AG08396 (cell line): ENCODE measurements around the gene ZNF160.
"Not testable (repeated sequence)": the region's sequence is repeated elsewhere in the genome, so short reads cannot be mapped to it uniquely, and the experiment has no call there.

ENCODE experiments used
- DNase-seq: peaks from one replicate; pipeline ENCODE4 v3.0.0; 2012; ENCODE audit warnings: low spot score, mixed read lengths

Gene ZNF160

DNA sequence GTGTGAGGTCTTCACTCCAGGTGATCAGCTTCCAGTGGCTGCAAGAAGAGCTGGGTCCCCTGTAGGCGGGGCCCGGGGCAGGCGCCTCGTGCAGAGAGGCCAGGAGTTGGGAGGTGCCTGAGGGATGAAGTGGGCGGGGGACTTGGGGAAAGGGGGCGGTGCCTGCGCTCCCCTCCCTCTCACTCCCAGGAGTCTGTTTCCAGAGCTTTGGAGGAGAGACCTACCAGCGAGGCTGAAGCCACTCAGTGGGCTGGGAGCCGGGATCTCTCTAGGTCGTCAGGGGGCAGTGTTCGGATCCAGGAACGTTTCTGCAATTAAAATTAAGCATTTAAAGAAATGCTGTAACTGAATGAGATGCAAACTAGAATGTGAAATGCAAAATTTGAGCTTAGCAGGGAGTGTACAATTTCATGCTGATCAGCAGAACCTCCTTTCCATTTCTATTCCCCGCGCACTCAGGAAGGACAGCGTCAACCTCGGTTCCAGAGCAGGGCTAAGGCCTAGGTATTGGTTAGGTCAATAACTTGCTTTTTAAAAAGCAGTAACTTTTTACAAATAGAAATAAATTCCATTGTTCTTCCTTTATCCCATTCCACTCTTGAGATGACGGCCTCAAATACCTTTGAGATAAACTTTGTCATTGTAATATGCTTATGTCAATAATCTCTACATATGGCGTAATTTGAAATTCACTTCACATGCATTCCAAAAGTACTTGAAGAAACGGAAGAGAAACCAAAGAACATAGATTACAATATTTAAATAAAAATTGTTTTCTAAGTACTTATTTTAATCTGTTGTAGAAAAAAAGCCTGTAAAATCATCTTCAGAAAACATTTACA, 11.6 kb downstream of the ZNF160 start:
- DNase-seq, result no peak

DNA sequence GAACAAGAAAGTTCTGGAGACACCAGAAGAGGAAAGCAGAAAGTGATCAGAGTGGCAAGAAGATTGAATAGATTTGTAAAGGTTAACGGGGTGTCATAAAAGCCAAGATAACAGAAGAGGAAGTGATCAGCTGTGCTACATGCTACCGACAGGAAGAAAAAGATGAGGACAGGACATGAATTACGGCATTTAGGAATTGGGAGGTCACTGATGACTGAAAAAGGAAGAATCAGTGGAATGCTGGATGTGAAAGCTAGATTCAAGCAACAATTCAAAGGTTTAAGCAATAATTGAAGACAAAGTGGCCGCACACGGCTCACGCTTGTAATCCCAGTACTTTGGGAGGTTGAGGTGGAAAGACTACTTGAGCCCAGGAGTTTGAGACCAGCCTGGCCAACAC, 15.1 kb downstream of the ZNF160 start:
- DNase-seq, result no peak

DNA sequence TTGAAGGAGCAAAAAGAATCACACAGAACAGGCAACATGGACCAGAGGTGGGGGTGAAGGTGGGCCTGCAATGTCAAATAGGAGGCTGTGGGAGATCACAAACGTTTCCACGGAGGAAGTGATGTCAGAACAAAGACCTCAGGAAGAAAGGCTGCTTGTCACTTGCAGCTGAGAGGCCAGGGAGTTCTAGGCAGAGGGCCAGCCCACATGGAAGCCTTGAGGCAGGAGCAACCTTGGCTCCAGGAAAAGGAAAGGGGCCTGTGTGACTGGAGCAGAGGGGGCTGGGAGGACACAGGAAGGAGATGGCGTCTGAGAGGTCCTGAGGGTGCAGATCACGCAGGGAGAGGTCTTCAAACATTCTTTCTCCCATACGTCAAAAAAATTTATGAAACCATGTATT, 16.3 kb downstream of the ZNF160 start:
- no peak for DNase-seq

DNA sequence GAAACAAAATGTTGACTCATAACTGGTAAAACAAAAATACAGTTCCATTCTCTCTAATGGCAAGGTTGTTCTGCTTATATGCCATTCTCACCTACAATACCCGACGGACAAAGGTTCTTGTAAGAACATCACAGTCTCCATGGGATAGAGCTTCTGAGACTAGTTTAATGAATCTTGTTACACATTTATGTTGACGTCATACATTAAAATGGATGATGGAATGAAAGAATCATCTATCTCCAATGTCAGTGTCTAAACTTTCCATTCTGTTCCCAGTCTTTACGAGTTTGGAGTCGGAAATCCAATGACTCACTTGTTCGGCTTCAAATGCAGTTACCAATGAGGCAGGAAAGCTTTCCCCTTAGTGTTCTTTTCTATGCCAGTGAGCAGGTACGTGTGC, 17.7 kb downstream of the ZNF160 start:
- DNase-seq, result no peak

DNA sequence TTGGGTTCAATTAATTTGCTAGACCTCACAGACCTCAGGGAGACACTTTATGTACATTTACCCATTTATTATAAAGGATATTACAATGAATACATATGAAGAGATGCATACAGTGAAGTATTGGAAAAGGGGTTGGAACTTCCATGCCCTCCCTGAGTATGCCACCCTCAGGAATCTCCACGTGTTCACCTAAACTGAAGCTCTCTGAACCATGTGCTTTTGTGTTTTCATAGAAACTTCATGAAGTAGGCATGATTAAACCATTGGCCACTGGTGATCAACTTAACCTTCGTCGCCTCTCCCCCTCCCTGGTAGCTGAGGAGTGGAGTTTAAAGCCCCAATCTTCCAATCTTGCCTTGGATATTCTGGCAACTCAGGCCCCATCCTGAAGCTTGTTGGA, 20.3 kb downstream of the ZNF160 start:
- DNase-seq, result no peak

DNA sequence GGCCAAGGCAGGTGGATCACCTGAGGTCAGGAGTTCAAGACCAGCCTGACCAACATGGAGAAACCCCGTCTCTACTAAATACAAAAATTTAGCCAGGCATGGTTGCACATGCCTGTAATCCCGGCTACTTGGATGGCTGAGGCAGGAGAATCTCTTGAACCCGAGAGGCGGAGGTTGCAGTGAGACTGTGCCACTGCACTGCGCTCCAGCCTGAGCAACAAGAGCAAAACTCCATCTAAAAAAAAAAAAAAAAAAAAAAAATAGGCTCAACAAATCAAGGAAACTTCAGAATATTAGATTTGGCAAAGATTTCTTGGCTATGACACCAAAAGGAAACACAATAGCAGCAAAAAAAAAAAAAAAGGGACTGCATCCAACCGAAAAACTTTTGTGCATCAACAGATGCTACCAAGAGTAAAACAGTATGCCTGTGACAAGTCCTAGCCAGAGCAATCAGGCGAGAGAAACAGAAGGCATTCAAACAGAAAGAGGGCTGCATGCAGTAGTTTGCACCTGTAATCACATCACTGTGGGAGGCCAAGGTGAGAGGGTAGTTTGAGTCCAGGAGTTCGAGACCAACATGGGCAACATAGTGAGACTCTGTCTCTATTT, 23.8 kb downstream of the ZNF160 start:
- DNase-seq, result no peak

DNA sequence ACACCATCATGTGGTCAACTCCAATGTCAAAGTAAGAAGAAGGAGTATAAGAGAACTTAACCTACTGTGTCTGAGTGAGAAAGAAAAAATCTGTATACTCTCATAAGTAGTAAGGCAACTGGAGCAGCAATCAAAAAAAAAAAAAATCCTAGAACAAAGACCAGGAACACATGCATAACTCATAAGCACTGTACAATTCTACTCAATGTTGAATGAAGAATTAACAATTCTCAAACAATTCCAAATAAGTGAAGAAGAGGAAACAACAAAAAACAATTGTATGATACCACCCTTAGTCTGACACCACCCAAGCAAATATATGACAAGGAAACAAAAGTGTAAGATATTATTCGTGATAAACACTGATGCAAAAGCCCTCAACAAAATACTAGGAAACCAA, 24.6 kb downstream of the ZNF160 start:
- DNase-seq, result no peak

DNA sequence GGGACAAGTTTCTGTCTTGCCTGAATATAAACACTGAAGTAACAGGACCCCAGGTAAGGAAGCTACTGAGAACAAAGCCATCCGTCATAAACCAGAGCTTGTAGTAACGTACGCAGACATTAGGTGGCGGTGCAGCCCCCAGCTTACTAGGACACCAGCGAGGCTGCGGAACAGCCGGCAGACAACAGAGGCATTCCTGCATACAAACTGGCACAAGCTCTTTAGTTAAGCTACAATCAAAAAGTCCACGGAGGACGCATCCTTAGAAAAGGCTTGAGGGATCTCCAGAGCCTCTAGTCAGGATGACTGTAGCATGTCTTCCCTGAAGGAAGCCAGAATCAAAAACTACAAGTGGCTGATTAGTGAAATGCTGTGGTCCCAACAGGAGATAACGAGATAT, 26.2 kb downstream of the ZNF160 start:
- peak; percentile 43 for DNase-seq

DNA sequence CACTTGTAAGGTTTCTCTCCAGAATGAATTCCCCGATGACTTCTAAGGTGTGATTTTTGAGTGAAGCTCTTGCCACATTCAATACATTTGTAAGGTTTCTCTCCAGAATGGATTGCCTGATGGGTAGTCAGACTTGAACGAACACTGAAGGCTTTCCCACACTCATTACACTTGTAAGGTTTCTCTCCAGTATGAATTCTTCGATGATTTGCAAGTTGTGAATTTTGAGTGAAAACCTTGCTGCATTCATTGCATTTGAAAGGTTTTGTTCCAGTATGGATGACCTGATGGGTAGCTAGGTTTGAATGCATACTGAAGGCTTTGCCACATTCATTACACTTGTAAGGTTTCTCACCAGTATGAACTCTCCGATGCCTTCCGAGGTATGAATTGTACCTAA, 34.4 kb downstream of the ZNF160 start:
- no peak for DNase-seq

DNA sequence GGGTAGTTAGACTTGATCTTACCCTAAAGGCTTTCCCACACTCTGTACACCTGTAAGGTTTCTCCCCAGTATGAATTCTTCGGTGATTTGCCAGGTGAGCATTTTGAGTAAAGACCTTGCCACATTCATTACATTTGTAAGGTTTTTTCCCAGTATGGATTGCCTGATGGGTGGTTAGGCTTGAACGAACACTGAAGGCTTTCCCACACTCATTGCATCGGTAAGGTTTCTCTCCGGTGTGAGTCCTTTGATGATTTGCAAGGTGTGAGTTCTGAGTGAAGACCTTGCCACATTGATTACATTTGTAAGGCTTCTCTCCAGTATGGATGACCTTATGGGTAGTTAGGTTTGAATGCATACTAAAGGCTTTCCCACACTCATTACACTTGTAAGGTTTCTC, 35.0 kb downstream of the ZNF160 start:
- no peak for DNase-seq

DNA sequence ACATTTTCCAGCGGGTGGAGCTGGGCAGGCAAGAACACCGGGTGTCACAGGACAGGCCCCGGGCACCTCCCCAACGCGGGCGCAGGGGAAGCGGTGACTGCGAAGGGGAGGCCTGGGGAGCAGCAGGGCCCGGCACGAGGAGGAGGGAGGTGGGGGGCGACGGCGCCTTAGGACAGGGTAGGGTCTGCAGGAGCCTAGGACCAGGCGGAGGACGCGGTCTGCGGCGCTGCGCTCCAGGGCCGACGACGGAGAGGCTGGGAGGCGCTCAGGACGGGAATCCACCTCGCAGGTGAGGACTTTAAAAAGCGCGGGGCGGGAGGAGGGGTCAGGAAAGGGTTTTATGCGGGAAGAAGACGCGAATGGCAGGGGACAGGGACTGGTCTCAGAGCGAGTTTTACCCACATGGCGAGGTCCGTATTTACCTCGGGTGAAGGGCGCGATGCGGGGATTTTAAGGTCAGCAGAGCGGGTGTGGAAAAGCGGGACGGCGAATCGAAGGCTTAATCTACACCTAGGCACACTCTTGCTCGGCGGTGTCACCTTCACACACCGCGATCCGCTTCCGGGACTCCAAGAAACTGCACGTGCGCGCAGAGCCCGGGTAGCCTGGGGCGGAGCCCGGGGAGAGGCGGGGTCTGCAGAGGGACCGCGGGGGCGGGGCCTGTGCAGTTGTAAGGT, 45.2 kb downstream of the ZNF160 start:
- peak; percentile 44 for DNase-seq

DNA sequence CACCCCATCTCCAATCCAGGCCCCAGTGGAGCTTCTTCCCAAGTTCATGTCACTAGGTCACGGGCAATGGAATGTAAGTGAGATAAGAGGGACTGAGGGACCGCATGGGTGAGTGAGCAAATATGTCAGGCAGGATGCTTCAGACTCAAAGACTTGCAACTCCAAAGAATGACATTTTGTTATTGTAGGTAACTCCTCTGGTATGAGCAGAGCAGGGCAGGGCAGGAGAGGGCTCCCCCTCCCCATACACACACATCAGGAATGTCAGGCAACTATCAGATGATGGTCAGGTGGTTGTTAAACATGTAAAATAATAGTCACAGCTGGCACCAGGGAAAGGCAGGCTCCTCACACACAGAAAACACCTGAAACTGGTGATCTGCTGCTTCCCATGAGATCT, 48.1 kb downstream of the ZNF160 start:
- peak; percentile 34 for DNase-seq

DNA sequence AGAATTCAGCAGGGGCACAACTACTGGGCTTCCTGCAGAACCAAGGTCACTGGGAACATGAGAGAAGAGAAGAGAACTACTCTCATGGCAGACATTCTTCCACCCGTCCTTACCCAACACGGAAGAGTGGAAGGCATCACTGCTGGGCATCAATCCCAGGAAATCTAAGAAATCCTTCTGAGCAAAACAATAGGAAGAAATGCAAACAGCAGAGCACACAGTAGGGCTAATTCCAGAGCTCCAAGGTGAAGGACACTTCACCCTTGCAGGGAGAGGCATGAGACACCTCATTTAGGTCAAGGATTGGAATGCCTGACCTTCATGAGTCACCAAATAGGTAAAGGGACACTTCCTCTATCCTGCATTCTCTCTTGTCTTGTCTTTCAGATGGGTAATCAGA, 55.8 kb downstream of the ZNF160 start:
- no peak for DNase-seq

DNA sequence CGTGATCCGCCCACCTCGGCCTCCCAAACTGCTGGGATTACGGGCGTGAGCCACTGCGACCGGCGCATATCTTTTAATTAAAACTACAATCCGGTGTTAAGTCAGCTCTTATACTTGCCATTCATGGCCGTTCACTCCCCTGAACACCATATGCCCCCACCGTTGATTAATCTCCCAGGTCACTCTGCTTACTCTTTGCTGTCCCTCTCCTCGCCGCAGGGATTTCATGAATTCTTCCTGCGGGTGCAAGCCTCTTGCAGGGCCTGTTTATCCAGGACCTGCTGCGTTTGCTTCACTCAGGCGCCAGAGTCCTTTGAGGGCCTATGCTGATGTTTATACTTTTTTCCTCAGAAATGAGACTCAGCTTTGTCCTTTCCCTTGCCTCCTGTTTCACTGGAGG, 57.7 kb downstream of the ZNF160 start:
- DNase-seq, result no peak

DNA sequence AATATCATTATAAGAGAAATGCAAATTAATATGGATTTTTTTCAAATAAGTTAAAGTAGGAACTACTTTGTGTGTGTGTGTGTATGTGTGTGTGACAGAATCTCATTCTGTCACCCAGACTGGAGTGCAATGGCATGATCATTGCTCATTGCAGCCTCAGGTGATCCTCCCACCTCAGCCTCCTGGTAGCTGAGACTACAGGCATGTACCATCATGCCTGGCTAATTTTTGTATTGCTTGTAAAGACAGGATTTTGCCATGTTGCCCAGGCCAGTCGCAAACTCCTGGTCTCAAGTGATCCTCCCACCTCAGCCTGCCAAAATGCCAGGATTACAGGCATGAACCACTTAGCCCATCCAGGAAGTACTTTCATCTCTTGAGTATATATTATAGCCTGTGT, 61.9 kb downstream of the ZNF160 start:
- no peak for DNase-seq

DNA sequence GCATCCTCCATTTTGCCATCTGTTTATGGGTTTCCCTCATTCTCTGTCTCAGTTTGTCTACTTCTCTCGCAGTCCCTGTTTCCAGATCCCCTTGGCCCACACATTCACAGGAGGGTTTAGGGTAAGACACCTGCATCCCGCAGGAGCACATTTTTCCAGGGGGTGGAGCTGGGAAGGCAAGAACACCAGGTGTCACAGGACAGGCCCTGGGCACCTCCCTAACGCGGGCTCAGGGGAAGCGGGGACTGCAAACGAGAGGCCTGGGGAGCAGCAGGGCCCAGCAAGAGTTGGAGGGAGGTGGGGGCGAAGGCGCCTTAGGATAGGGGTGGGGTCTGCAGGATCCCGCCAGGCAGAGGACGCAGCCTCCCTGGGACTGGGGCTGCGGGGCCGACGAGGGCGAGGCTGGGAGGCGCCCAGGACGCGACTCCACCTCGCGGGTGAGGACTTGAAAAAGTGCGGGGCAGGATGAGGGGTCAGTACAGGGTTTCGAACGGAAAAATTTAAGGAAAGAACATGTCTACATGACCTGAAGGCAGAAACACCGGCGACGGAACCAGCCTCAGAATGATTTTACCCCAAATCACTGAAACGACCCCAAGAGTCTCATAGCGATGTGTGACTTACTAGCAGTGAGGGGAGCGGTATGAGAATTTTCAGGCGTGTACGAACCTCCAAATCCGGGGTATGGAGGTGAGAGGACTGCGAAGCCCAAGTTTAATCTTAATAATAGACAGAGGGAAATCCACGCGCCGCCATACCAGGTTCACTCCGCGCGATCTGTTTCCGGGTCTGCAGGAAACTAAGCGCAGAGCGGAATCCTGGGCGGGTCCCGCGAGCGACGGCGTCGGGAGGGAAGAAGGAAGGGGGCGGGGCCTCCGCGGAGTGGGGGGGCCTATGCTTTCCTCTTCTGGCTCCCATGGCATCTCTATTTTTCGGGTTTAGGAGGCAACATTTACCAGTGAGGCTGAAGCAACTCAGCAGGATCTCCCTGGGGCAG, 65.8 kb downstream of the ZNF160 start:
- DNase-seq, result peak; percentile 84

DNA sequence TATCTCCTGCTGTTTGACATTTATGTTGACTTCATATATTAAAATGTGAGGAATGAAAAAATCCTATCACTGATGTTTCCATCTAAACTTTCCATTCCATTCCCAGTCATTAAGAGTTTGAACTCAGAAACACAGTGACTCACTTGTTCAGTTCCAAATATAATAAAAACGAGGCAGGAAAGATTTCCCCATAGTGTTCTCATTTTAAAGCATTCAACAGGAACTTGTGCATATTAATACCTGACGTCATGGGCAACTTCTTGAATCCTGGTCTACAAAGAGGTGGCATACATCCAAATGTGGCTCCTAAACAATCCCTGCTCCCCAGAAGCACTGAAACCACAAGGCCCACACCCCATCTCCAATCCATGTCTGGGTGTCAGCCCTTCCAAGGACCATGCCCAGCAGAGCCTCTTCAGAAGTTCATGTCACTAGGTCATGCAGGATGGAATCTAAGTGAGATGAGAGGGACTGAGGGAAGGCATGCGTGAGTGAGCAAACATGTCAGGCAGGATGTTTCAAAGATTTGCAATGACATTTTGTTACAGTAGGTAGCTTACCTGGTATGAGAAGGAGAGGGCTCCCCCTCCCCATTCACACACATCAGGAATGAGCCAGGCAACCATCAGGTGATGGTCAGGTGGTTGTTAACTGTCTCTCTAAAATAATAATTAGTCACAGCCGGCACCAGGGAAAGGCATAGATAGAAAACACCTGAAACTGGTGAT, 68.1 kb downstream of the ZNF160 start:
- DNase-seq, result no peak

DNA sequence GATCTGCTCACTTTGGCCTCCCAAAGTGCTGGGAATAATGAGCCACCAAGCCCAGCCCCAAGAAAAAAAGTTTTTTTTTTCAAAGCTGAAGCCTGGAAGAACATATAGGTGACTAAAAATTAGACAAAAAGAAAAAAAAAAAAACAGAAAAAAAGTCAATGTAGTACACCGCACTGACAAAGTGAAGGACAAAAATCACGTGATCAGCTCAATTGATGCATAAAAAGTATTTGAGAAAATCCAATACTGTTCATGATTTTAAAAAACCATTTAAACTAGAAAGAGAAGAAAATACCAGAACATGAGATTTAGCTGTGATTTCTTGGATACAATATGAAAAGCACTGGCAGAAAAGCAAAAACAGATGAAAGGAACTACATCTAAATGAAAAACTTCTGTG, 69.2 kb downstream of the ZNF160 start:
- no peak for DNase-seq

DNA sequence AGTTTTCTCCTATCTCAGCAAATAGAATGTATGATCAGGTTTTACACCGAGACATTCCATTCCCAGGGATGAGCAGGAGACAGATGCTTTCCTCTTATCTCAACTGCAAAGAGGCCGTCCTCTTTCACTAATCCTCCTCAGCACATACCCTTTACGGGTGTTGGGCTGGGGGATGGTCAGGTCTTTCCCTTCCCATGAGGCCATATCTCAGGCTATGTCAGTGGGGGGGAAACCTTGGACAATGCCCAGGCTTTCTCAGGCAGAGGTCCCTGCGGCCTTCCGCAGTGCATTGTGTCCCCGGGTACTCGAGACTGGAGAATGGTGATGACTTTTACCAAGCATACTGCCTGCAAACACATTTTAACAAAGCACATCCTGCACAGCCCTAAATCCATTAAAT, 74.9 kb downstream of the ZNF160 start:
- not testable (repeated sequence) for DNase-seq

DNA sequence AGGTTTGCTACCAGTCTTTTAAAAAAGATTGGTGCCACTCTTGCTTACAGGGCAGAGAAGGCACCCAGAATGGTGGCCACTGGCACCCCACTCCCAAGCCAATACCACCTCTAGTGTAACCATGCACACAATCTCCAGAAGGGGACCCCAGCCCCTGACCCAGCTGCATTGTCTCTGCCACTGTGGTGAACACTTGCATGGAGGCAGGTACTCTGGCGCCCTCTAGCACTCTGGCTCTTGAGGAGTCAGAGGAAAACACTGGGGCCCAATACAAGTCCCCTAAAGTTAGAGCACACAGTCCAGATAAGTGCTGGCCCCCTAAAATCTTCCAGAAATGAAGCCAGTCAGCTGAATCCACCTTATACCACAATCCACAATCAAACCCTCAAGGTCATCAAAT, 83.5 kb downstream of the ZNF160 start:
- no peak for DNase-seq
